ENCODE measurements around the gene NDUFV3.

- TF ChIP-seq CTCF (conservative IDR thresholded peaks at IDR 0.05; ENCODE audit: low read depth in 2 of 2) (no peak), EZH2 (IDR thresholded peaks at IDR 0.05; ENCODE audit: low read depth, unreplicated experiment) (no peak), REST (IDR thresholded peaks at IDR 0.05; ENCODE audit: unreplicated experiment) (no peak), NANOG (IDR thresholded peaks at IDR 0.05; ENCODE audit: borderline replicate concordance) (no peak), CREB1 (CRISPR knock-in tag; IDR thresholded peaks at IDR 0.05; ENCODE audit: low read depth) (no peak), POLR2AphosphoS5 (IDR thresholded peaks at IDR 0.05; ENCODE audit: low read depth) (no peak), ETS1 (IDR thresholded peaks at IDR 0.05) (no peak), ZNF114 (CRISPR knock-in tag; IDR thresholded peaks at IDR 0.05) (no peak), EZH2phosphoT487 (IDR thresholded peaks at IDR 0.05; ENCODE audit: unreplicated experiment) (no peak), JUNB (IDR thresholded peaks at IDR 0.05; ENCODE audit: unreplicated experiment) (no peak), STAT1 (IDR thresholded peaks at IDR 0.05; ENCODE audit: unreplicated experiment) (no peak)
These were observed 13.1 kb downstream of the NDUFV3 start for GRCh38 chr21:42906233-42906632.

Data from GM23338 (cell line).